CD4-positive, alpha-beta memory T cell (primary cell): ENCODE results near the gene ZNF568. TPM values are rescaled to one million over a fixed set of nuclear protein-coding genes. Genes with fewer than 3 reads are reported as not detected.

Experiments used
- CTCF ChIA-PET: fragments of 350-600 bp; sonication (Branson Sonifier 250); formaldehyde crosslinking; loops from one replicate; lab custom pipeline; 2021; ENCODE audit warnings: inconsistent platforms; ENCODE audit not compliant: partially characterized antibody; lab: Charles Lee
- POLR2A ChIA-PET: fragments of 350-600 bp; sonication (Branson Sonifier 250); formaldehyde crosslinking; loops from one replicate; lab custom pipeline; 2021; ENCODE audit not compliant: partially characterized antibody; lab: Charles Lee
- DNase-seq, 5 donors: peaks; one replicate each; pipeline versions ENCODE4 v3.0.0 to v3.0.0-alpha.2; 2020 to 2022; ENCODE audit warnings: mixed read lengths in 1 of 5
- H3K27ac ChIP-seq: one replicate; pipeline ENCODE4 v1.7.0; 2013; ENCODE audit warnings: low read depth, low read length
- H3K27me3 ChIP-seq: 2 replicates; pipeline ENCODE4 v1.7.0; 2013; ENCODE audit warnings: mild to moderate bottlenecking, low read length, moderate library complexity; ENCODE audit not compliant: insufficient read depth
- H3K36me3 ChIP-seq: 2 replicates; pipeline ENCODE4 v1.7.0; 2013; ENCODE audit warnings: mild to moderate bottlenecking, low read length, moderate library complexity; ENCODE audit not compliant: insufficient read depth
- H3K4me1 ChIP-seq: 2 replicates; pipeline ENCODE4 v1.7.0; 2013; ENCODE audit warnings: mild to moderate bottlenecking, low read length, moderate library complexity; ENCODE audit not compliant: insufficient read depth
- H3K4me3 ChIP-seq, 2 donors: one replicate each; pipeline ENCODE4 v1.7.0; 2013; ENCODE audit warnings: low read length in 2 of 2, mild to moderate bottlenecking in 1 of 2
- H3K9me3 ChIP-seq, 2 donors: one replicate each; pipeline ENCODE4 v1.7.0; 2013; ENCODE audit warnings: low read length in 2 of 2, control low read depth in 1 of 2; ENCODE audit not compliant: control insufficient read depth in 1 of 2
- H3K27ac Mint-ChIP-seq, 7 donors: one replicate each; pipeline ENCODE4 v1.8.0; 2020 to 2021; ENCODE audit warnings: mixed read lengths in 7 of 7, mild to moderate bottlenecking in 6 of 7, inconsistent platforms in 3 of 7, moderate library complexity in 3 of 7
- H3K27me3 Mint-ChIP-seq, 2 donors: one replicate each; pipeline ENCODE4 v1.8.0; 2020 to 2021; ENCODE audit warnings: mixed read lengths in 2 of 2
- H3K36me3 Mint-ChIP-seq, 2 donors: one replicate each; pipeline ENCODE4 v1.8.0; 2020 to 2021; ENCODE audit warnings: mixed read lengths in 2 of 2, inconsistent platforms in 1 of 2, mild to moderate bottlenecking in 1 of 2
- H3K4me1 Mint-ChIP-seq, 4 donors: one replicate each; pipeline ENCODE4 v1.8.0; 2020 to 2021; ENCODE audit warnings: mixed read lengths in 4 of 4, mild to moderate bottlenecking in 1 of 4
- H3K4me3 Mint-ChIP-seq, 8 donors: one replicate each; pipeline ENCODE4 v1.8.0; 2020 to 2021; ENCODE audit warnings: mixed read lengths in 8 of 8, mild to moderate bottlenecking in 7 of 8, moderate library complexity in 6 of 8, inconsistent platforms in 3 of 8
- H3K9me3 Mint-ChIP-seq, 8 donors: one replicate each; pipeline ENCODE4 v1.8.0; 2020 to 2021; ENCODE audit warnings: mixed read lengths in 8 of 8, mild to moderate bottlenecking in 5 of 8, inconsistent platforms in 3 of 8, moderate library complexity in 1 of 8
- intact Hi-C: fragments of 100-400 bp; cut with micrococcal nuclease; formaldehyde crosslinking; loops from one replicate; pipeline ENCODE4 v1.15.1; 2023
- polyA plus RNA-seq, 2 donors: library from polyadenylated mRNA; unstranded; fragments of 300-500 nt; fragmentation: Illumina TruSeq; gene quantifications; one replicate each; pipeline ENCODE4 v1.2.3, GENCODE V29; 2021
- total RNA-seq, 2 experiments: library from RNA; stranded (reverse); gene quantifications; one replicate each; pipeline ENCODE4 v1.2.3, GENCODE V29; 2021

The ZNF568 gene
- 10 to 100 TPM; 18.8 to 20.3 TPM for total RNA-seq
- 10 to 100 TPM in 1 of 2 donors, 1 to 10 TPM in 1; 7.6 to 11.1 TPM for polyA plus RNA-seq

GRCh38 chr19:36915992-36916830 lies at the start of gene ZNF568, which contains the start of gene ZNF829:
TSS of gene ZNF568 (plus strand) at chr19:36916332. CDS start at chr19:36922771, 6,439 bp downstream.
TSS of gene ZNF829 (minus strand) at chr19:36916291. CDS start at chr19:36915167, 1,124 bp downstream.
- peak within 1 kb of the TSS; percentile 60 to 88 for H3K4me3 ChIP-seq
- ChIA-PET POLR2A (interaction anchor here (0.6 to 1.2 kb wide), 12 partner anchors 66 to 990 kb away, joined by 3 to 15 read pairs (median 4); partner anchors contain the start of genes WDR87, ZNF146, ZNF345 and ZNF420), CTCF (interaction anchor here (0.8 to 0.9 kb wide), 2 partner anchors 16 to 57 kb away, joined by 3 to 5 read pairs; no protein-coding TSS in a partner anchor)
- peak within 1 kb of the TSS; percentile 93 for H3K27ac ChIP-seq
- H3K27me3 ChIP-seq, result no peaks in the 10 kb centered on the region
- H3K9me3 ChIP-seq, result no peaks in the 10 kb centered on the region
- Mint-ChIP-seq H3K9me3 (peaks cover 0 to 32% (median 13%) of the 10 kb centered on the region in 8 donors), H3K36me3 (peaks cover 60 to 66% of the 10 kb centered on the region in 2 donors), H3K27me3 (no peaks in the 10 kb centered on the region), H3K4me1 (peaks cover 19 to 39% (median 28%) of the 10 kb centered on the region in 4 donors), H3K27ac (peak within 1 kb of the TSS; percentile 81 to 97 (median 96)), H3K4me3 (peak within 1 kb of the TSS; percentile 84 to 97 (median 94))
- peaks cover 16% of the 10 kb centered on the region for H3K36me3 ChIP-seq
- DNase-seq, result peak; percentile 92 to 98 (median 95)
- intact Hi-C loops, result loop anchor here (1.0 to 2.0 kb wide), 14 partner anchors 57 to 551 kb away; partner anchors contain the start of genes ZFP14, ZNF260, ZNF345 and ZNF420
- H3K4me1 ChIP-seq, result peaks cover 14% of the 10 kb centered on the region

GRCh38 chr19:36876993-36877938 lies 38.9 kb upstream of the ZNF568 start:
- Mint-ChIP-seq H3K4me3 (no peak overlapping the region), H3K27ac (no peak overlapping the region), H3K9me3 (peaks cover 0 to 90% (median 72%) of the 10 kb centered on the region in 8 donors), H3K36me3 (peaks cover 56 to 64% of the 10 kb centered on the region in 2 donors), H3K4me1 (peaks cover 0 to 1% (median 0%) of the 10 kb centered on the region in 4 donors), H3K27me3 (no peaks in the 10 kb centered on the region)
- intact Hi-C loops, result no loop called here
- H3K9me3 ChIP-seq, result peaks cover 15 to 50% of the 10 kb centered on the region in 2 donors
- ChIA-PET POLR2A (no interaction called here), CTCF (no interaction called here)
- peaks cover 16% of the 10 kb centered on the region for H3K36me3 ChIP-seq
- H3K27me3 ChIP-seq, result no peaks in the 10 kb centered on the region
- H3K27ac ChIP-seq, result no peak overlapping the region
- no peaks in the 10 kb centered on the region for H3K4me1 ChIP-seq
- H3K4me3 ChIP-seq, result peak overlapping the region in 1 of 2 donors; percentile 15
- DNase-seq, result no peak

GRCh38 chr19:36891768-36892357 lies 24.3 kb upstream of the ZNF568 start:
- peaks cover 3 to 98% (median 86%) of the 10 kb centered on the region in 8 donors for H3K9me3 Mint-ChIP-seq
- peaks cover 0 to 3% (median 0%) of the 10 kb centered on the region in 4 donors for H3K4me1 Mint-ChIP-seq
- no peak overlapping the region for H3K4me3 Mint-ChIP-seq
- ChIA-PET POLR2A (no interaction called here), CTCF (interaction anchor here (0.5 kb wide), 1 partner anchor 309 kb away, joined by 4 read pairs; no protein-coding TSS in a partner anchor)
- Histone ChIP-seq H3K9me3 (peaks cover 31 to 74% of the 10 kb centered on the region in 2 donors), H3K36me3 (peaks cover 21% of the 10 kb centered on the region), H3K27me3 (no peaks in the 10 kb centered on the region), H3K4me1 (no peaks in the 10 kb centered on the region), H3K27ac (no peak overlapping the region), H3K4me3 (peak overlapping the region in 1 of 2 donors; percentile 10)
- DNase-seq, result no peak
- H3K36me3 Mint-ChIP-seq, result peaks cover 70 to 75% of the 10 kb centered on the region in 2 donors
- H3K27me3 Mint-ChIP-seq, result no peaks in the 10 kb centered on the region
- intact Hi-C loops, result no loop called here
- H3K27ac Mint-ChIP-seq, result no peak overlapping the region

- peaks cover 24% of the 10 kb centered on the region for H3K36me3 ChIP-seq
- H3K4me1 Mint-ChIP-seq, result peaks cover 0 to 3% (median 0%) of the 10 kb centered on the region in 4 donors
- CTCF ChIA-PET, result interaction anchor here (0.6 kb wide), 1 partner anchor 465 kb away, joined by 3 read pairs; no protein-coding TSS in a partner anchor
Observed at GRCh38 chr19:36894849-36895383, 21.2 kb upstream of the ZNF568 start.

GRCh38 chr19:36898422-36898821 lies 17.7 kb upstream of the ZNF568 start:
- Mint-ChIP-seq H3K4me1 (peaks cover 0 to 3% (median 0%) of the 10 kb centered on the region in 4 donors), H3K4me3 (no peak overlapping the region), H3K36me3 (peaks cover 87 to 91% of the 10 kb centered on the region in 2 donors), H3K27me3 (no peaks in the 10 kb centered on the region), H3K27ac (no peak overlapping the region), H3K9me3 (peaks cover 3 to 94% (median 86%) of the 10 kb centered on the region in 8 donors)
- peaks cover 12% of the 10 kb centered on the region for H3K36me3 ChIP-seq
- CTCF ChIA-PET, result no interaction called here
- intact Hi-C loops, result no loop called here
- no peak overlapping the region for H3K4me3 ChIP-seq
- peaks cover 4 to 51% of the 10 kb centered on the region in 2 donors for H3K9me3 ChIP-seq
- H3K4me1 ChIP-seq, result no peaks in the 10 kb centered on the region
- no peak for DNase-seq
- H3K27me3 ChIP-seq, result no peaks in the 10 kb centered on the region
- POLR2A ChIA-PET, result no interaction called here
- no peak overlapping the region for H3K27ac ChIP-seq

More at GRCh38 chr19:36894849-36895383, 21.2 kb upstream of the ZNF568 start:
- intact Hi-C loops, result no loop called here
- Histone ChIP-seq H3K4me1 (no peaks in the 10 kb centered on the region), H3K4me3 (no peak overlapping the region), H3K27me3 (no peaks in the 10 kb centered on the region), H3K27ac (no peak overlapping the region), H3K9me3 (peaks cover 21 to 68% of the 10 kb centered on the region in 2 donors)
- H3K4me3 Mint-ChIP-seq, result peak overlapping the region in 2 of 8 donors; percentile 8 to 55
- H3K36me3 Mint-ChIP-seq, result peaks cover 81 to 87% of the 10 kb centered on the region in 2 donors
- no peaks in the 10 kb centered on the region for H3K27me3 Mint-ChIP-seq
- POLR2A ChIA-PET, result no interaction called here
- no peak for DNase-seq
- peaks cover 3 to 95% (median 88%) of the 10 kb centered on the region in 8 donors for H3K9me3 Mint-ChIP-seq
- H3K27ac Mint-ChIP-seq, result no peak overlapping the region

- Histone ChIP-seq H3K9me3 (no peaks in the 10 kb centered on the region), H3K4me1 (peaks cover 14% of the 10 kb centered on the region), H3K27ac (peak overlapping the region; percentile 93), H3K27me3 (no peaks in the 10 kb centered on the region), H3K4me3 (peak overlapping the region; percentile 60 to 88), H3K36me3 (peaks cover 12% of the 10 kb centered on the region)
- ChIA-PET CTCF (interaction anchor here (0.8 kb wide), 1 partner anchor 15 kb away, joined by 5 read pairs; no protein-coding TSS in a partner anchor), POLR2A (interaction anchor here (0.9 to 1.1 kb wide), 4 partner anchors 68 to 862 kb away, joined by 3 to 4 read pairs (median 3); partner anchors contain the start of genes ZNF566, ZNF573 and ZNF790)
- Mint-ChIP-seq H3K9me3 (peaks cover 2 to 30% (median 14%) of the 10 kb centered on the region in 8 donors), H3K36me3 (peaks cover 60 to 64% of the 10 kb centered on the region in 2 donors), H3K4me3 (peak overlapping the region; percentile 84 to 97 (median 94)), H3K27ac (peak overlapping the region; percentile 81 to 97 (median 96)), H3K4me1 (peaks cover 19 to 39% (median 28%) of the 10 kb centered on the region in 4 donors), H3K27me3 (no peaks in the 10 kb centered on the region)
- intact Hi-C loops, result loop anchor here (1.0 to 2.0 kb wide), 14 partner anchors 56 to 550 kb away; partner anchors contain the start of genes ZFP14, ZNF260, ZNF345 and ZNF420
- DNase-seq, result no peak
Observed at GRCh38 chr19:36916991-36917390, 859 bp downstream of the ZNF568 start.
